Measurements from ENCODE around the gene DLEC1.

DNA sequence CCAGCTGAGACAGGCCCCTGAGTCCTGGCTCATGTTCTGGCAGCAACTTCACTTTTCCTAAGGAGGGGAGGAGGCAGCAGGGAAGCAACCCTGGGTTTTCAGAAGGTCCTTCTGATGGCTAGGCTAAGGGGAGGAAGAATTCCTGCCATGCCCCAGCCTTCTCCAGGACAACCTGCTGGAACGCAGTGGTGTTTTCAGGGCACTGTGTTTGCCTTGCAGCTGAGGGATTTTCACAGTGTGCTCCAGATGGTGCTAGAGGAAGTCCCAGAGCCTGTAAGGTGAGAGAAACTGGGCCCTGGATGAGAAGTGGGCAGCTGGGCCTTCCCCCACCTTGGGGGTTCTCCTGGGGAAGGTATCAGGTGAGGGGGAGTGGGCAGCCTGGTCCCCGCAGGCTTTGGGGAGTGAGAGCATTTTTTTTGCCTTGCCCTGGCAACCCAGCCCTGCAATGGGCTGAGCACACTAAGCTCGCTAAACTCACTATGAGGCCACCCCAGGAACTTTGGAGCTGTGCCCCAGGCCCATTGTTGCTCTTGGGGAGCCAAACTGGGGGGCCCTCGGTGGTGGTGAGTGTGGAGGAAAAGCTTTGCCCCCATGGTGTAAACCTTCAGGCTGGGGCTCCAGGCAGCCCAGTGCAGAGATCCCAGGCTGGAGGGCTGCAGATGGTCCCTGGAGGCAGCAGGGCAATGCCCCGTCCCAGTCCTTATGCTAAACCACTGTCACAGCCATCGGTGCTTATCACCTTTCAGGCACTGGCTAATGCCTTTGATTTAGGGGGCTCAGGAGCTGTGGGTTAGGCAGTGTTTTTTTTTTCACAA lies 56.9 kb downstream of the DLEC1 start:
- TF ChIP-seq CTCF (IDR thresholded peaks at IDR 0.05; ENCODE audit: borderline replicate concordance, extremely low read depth, low read length, poor library complexity, severe bottlenecking) = no peak
- no peak for TF ChIP-seq EZH2 (IDR thresholded peaks at IDR 0.05; ENCODE audit: borderline replicate concordance, low read depth, low read length, severe bottlenecking)
